HEK293T (cell line): Measurements from ENCODE around the gene NECAB2.

Experiments used
- BHLHE40 ChIP-seq: fragments of 450-650 bp; IDR thresholded peaks from 2 replicates; pipeline ENCODE4 v1.6.1; 2016; ENCODE audit warnings: mild to moderate bottlenecking, moderate library complexity, borderline replicate concordance
- CTBP1 ChIP-seq: fragments of 450-650 bp; IDR thresholded peaks from 2 replicates; pipeline ENCODE4 v1.6.1; 2016; ENCODE audit warnings: borderline replicate concordance
- FOXK2 ChIP-seq: fragments of 450-650 bp; IDR thresholded peaks from 2 replicates; pipeline ENCODE4 v1.6.1; 2016; ENCODE audit warnings: mild to moderate bottlenecking
- LEF1 ChIP-seq: fragments of 450-650 bp; IDR thresholded peaks from 2 replicates; pipeline ENCODE4 v1.6.1; 2017; ENCODE audit warnings: mild to moderate bottlenecking, borderline replicate concordance
- NFRKB ChIP-seq: fragments of 450-650 bp; IDR thresholded peaks from 2 replicates; pipeline ENCODE4 v1.6.1; 2016; ENCODE audit warnings: mild to moderate bottlenecking, moderate library complexity
- PKNOX1 ChIP-seq: fragments of 450-650 bp; IDR thresholded peaks from 2 replicates; pipeline ENCODE4 v1.6.1; 2016
- TARDBP ChIP-seq: fragments of 450-650 bp; IDR thresholded peaks from 2 replicates; pipeline ENCODE4 v1.6.1; 2016
- ZNF384 ChIP-seq: fragments of 450-650 bp; IDR thresholded peaks from 2 replicates; pipeline ENCODE4 v1.6.1; 2016

GRCh38 chr16:83968891-83969649 is 1.0 kb downstream of the NECAB2 start:
- no peak for TF ChIP-seq ZNF384
- no peak for TF ChIP-seq PKNOX1
- no peak for TF ChIP-seq BHLHE40
- TF ChIP-seq TARDBP: no peak
- no peak for TF ChIP-seq FOXK2
- TF ChIP-seq NFRKB: no peak
- no peak for TF ChIP-seq CTBP1
- no peak for TF ChIP-seq LEF1
